Endothelial cell of umbilical vein (primary cell): ENCODE measurements around the gene DNAAF5. TPM values are rescaled to one million over a fixed set of nuclear protein-coding genes. Genes with fewer than 3 reads are reported as not detected.
A peak's percentile ranks its signal among the peaks of the same experiment; 100 is the strongest.

Source experiments
- BruUV-seq: library from RNA; stranded (reverse); fragments of 400-500 nt; replicated peaks from 2 replicates; lab custom pipeline; 2021; lab: Mats Ljungman, UMichigan
- CTCF ChIA-PET: fragments of 300-600, 350-600 bp; sonication (Branson Sonifier 250); formaldehyde crosslinking; loops from one replicate; lab custom pipeline; 2021; ENCODE audit warnings: antibody characterized with exemption, inconsistent platforms; lab: Charles Lee
- POLR2A ChIA-PET: fragments of 300-600, 350-600 bp; sonication (Branson Sonifier 250); formaldehyde crosslinking; loops from one replicate; lab custom pipeline; 2021; ENCODE audit warnings: antibody characterized with exemption, inconsistent platforms; lab: Charles Lee
- DNase-seq: peaks from one replicate; pipeline ENCODE4 v3.0.0-alpha.2; 2011; ENCODE audit warnings: low read depth, low spot score
- FAIRE-seq: peaks from 2 replicates; lab custom pipeline; 2011; peaks lifted over from hg19 to GRCh38; lab: Jason Lieb, UNC
- H2AFZ ChIP-seq: 2 replicates; pipeline ENCODE4 v1.6.0; 2012; ENCODE audit warnings: low read depth, low read length, control low read depth, inconsistent platforms
- H3K27ac ChIP-seq: 2 replicates; pipeline ENCODE4 v1.5.1; 2011; ENCODE audit warnings: low read depth, mild to moderate bottlenecking, control low read depth, low read length, moderate library complexity; ENCODE audit not compliant: insufficient read depth
- H3K27me3 ChIP-seq, 2 experiments: 2 replicates each; pipeline versions ENCODE4 v1.6.0 to v1.6.1; 2011; ENCODE audit warnings: low read length in 2 of 2, mixed read lengths in 1 of 2; ENCODE audit not compliant: control insufficient read depth in 2 of 2, insufficient read depth in 2 of 2
- H3K36me3 ChIP-seq, 2 experiments: 2 replicates in 1 of 2; 3 replicates in 1 of 2; pipeline ENCODE4 v1.5.1; 2011; ENCODE audit warnings: low read length in 2 of 2, mild to moderate bottlenecking in 1 of 2, moderate library complexity in 1 of 2; ENCODE audit not compliant: control insufficient read depth in 2 of 2, insufficient read depth in 2 of 2; ENCODE audit errors: extremely low read depth in 1 of 2
- H3K4me1 ChIP-seq: 3 replicates; pipeline ENCODE4 v1.5.1; 2011; ENCODE audit warnings: mild to moderate bottlenecking, low read length; ENCODE audit not compliant: control insufficient read depth, insufficient read depth; ENCODE audit errors: extremely low read depth
- H3K4me2 ChIP-seq: 2 replicates; pipeline ENCODE4 v1.6.1; 2011; ENCODE audit warnings: low read length, control low read depth, mixed read lengths; ENCODE audit not compliant: insufficient read depth
- H3K4me3 ChIP-seq, 3 experiments: fragments of 200-600 bp in 1 of 3; sonication (generic), shearing (Covaris generic) in 1 of 3; replicated peaks in 1 of 3; 2 replicates each; pipeline ENCODE4 v1.5.1; 2011 to 2016; ENCODE audit warnings: control low read depth in 3 of 3, low read length in 3 of 3, mild to moderate bottlenecking in 2 of 3, inconsistent platforms in 1 of 3, low read depth in 1 of 3, moderate library complexity in 1 of 3; ENCODE audit not compliant: insufficient read depth in 1 of 3
- H3K79me2 ChIP-seq: 2 replicates; pipeline ENCODE4 v1.6.0; 2012; ENCODE audit warnings: low read length, inconsistent platforms; ENCODE audit not compliant: control insufficient read depth, insufficient read depth
- H3K9ac ChIP-seq: replicated peaks from 2 replicates; pipeline ENCODE3; 2011; ENCODE audit warnings: low read length, control low read depth; ENCODE audit not compliant: insufficient read depth; ENCODE audit errors: extremely low read depth
- H3K9me1 ChIP-seq: replicated peaks from 3 replicates; pipeline ENCODE4 v1.6.0; 2011; ENCODE audit warnings: mild to moderate bottlenecking, low read length; ENCODE audit not compliant: control insufficient read depth, insufficient read depth; ENCODE audit errors: extremely low read depth
- H3K9me3 ChIP-seq: replicated peaks from 2 replicates; pipeline ENCODE4 v1.5.1; 2012; ENCODE audit warnings: low read length, inconsistent platforms; ENCODE audit not compliant: control insufficient read depth, insufficient read depth
- H4K20me1 ChIP-seq: replicated peaks from 2 replicates; pipeline ENCODE3; 2011; ENCODE audit warnings: mild to moderate bottlenecking, low read length; ENCODE audit not compliant: control insufficient read depth, insufficient read depth; ENCODE audit errors: extremely low read depth
- CTCF ChIP-seq, 2 donors: IDR thresholded peaks; 1 replicate in 1 of 2; 2 replicates in 1 of 2; pipeline ENCODE4 v1.5.1; 2011; ENCODE audit warnings: low read length in 2 of 2, mild to moderate bottlenecking in 2 of 2, moderate library complexity in 2 of 2, control low read depth in 1 of 2, inconsistent platforms in 1 of 2, low read depth in 1 of 2; ENCODE audit not compliant: insufficient read depth in 1 of 2; ENCODE audit errors: extremely low read depth in 1 of 2
- EZH2 ChIP-seq: IDR thresholded peaks from 2 replicates; pipeline ENCODE4 v1.6.1; 2012; ENCODE audit warnings: borderline replicate concordance, low read depth, mild to moderate bottlenecking, moderate library complexity, low read length, inconsistent platforms; ENCODE audit not compliant: severe bottlenecking
- FOS ChIP-seq: IDR thresholded peaks from 2 replicates; pipeline ENCODE4 v1.6.1; 2011; ENCODE audit warnings: mild to moderate bottlenecking, low read length, moderate library complexity, borderline replicate concordance; ENCODE audit not compliant: insufficient read depth
- GATA2 ChIP-seq: IDR thresholded peaks from 2 replicates; pipeline ENCODE4 v1.7.0; 2011; ENCODE audit warnings: low read depth, mild to moderate bottlenecking, moderate library complexity, mixed read lengths, low read length; ENCODE audit not compliant: insufficient read length, insufficient read depth
- JUN ChIP-seq: IDR thresholded peaks from 2 replicates; pipeline ENCODE4 v1.6.1; 2011; ENCODE audit warnings: borderline replicate concordance, low read depth; ENCODE audit not compliant: insufficient read length, insufficient read depth
- MYC ChIP-seq: IDR thresholded peaks from one replicate; pipeline ENCODE4 v1.6.1; 2011; ENCODE audit warnings: mild to moderate bottlenecking, low read depth, low read length
- POLR2A ChIP-seq: IDR thresholded peaks from 2 replicates; pipeline ENCODE4 v1.6.1; 2012; ENCODE audit warnings: low read depth, mild to moderate bottlenecking, control low read depth, low read length
- POLR2AphosphoS5 ChIP-seq: IDR thresholded peaks from 2 replicates; pipeline ENCODE4 v1.6.1; 2012; ENCODE audit warnings: low read depth, mild to moderate bottlenecking, control low read depth, low read length, moderate library complexity; ENCODE audit not compliant: insufficient read depth
- dilution Hi-C: fragments of 300-500 bp; cut with MboI; formaldehyde crosslinking; loops from one replicate; pipeline ENCODE4 v1.15.0; 2019; ENCODE audit warnings: low sequenced_read_pairs; ENCODE audit not compliant: extremely low pct_ligation_motif_present
- intact Hi-C: fragments of 100-400 bp; cut with micrococcal nuclease; formaldehyde crosslinking; loops from one replicate; pipeline ENCODE4 v1.10.0; 2022
- polyA plus RNA-seq, 4 experiments: library from polyadenylated mRNA; depleted of rRNA in 3 of 4; stranded (reverse) in 3 of 4; unstranded in 1 of 4; fragments of >200 nt; gene quantifications; 2 replicates each; pipeline versions ENCODE4 v1.2.1 to v1.2.3, GENCODE V29; 2011 to 2012; ENCODE audit warnings: missing spikeins in 1 of 4
- total RNA-seq: library from RNA; stranded (reverse); gene quantifications from 2 replicates; pipeline ENCODE4 v1.2.3, GENCODE V29; 2021
- TF ChIP-seq, protein P1 (sequence below): IDR thresholded peaks from 2 replicates; pipeline ENCODE4 v1.6.1; 2011; ENCODE audit not compliant: insufficient read depth, insufficient read length

The DNAAF5 gene
- total and polyA plus RNA-seq, 2 donors (not counting 3 experiments of a cell fraction or from before 2014, with no cell fraction given) = 49.3 to 65.5 TPM

- peak; percentile 36 for DNase-seq
- POLR2A ChIA-PET = interaction anchor here (0.7 kb wide), 1 partner anchor 1500 kb away, joined by 3 read pairs; the partner anchor contains the start of gene MAD1L1
- Histone ChIP-seq H3K79me2 (peaks cover 79% of the 10 kb centered on the region), H4K20me1 (no peaks in the 10 kb centered on the region), H3K4me2 (no peak overlapping the region), H2AFZ (no peak overlapping the region), H3K36me3 (peaks cover 0 to 21% of the 10 kb centered on the region in 2 experiments), H3K27ac (no peak overlapping the region), H3K9me3 (peaks cover 4% of the 10 kb centered on the region), H3K9ac (no peak overlapping the region), H3K27me3 (no peaks in the 10 kb centered on the region), H3K4me1 (peaks cover 8% of the 10 kb centered on the region), H3K9me1 (no peaks in the 10 kb centered on the region), H3K4me3 (no peak overlapping the region)
- no TSS peak for BruUV-seq
- FAIRE-seq = no peak
- intact Hi-C loops (loop anchor here (5.0 kb wide), 1 partner anchor 400 kb away; no protein-coding TSS in a partner anchor), dilution Hi-C loops (no loop called here)
- TF ChIP-seq POLR2AphosphoS5 (no peak), CTCF (IDR thresholded peaks at IDR 0.05; ENCODE audit: extremely low read depth in 1 of 2, insufficient read depth in 1 of 2, low read depth in 1 of 2, low read length in 2 of 2) (peak; percentile 12 to 49)
- CTCF ChIA-PET = interaction anchor here (0.8 to 1.2 kb wide), 3 partner anchors 64 to 217 kb away, joined by 3 read pairs; no protein-coding TSS in a partner anchor
These were observed 5.6 kb downstream of the DNAAF5 start for GRCh38 chr7:732094-732541.

- H3K9ac ChIP-seq = no peak overlapping the region
- no peaks in the 10 kb centered on the region for H3K27me3 ChIP-seq
- DNase-seq (no peak), FAIRE-seq (no peak)
- peaks cover 0 to 21% of the 10 kb centered on the region in 2 experiments for H3K36me3 ChIP-seq
- BruUV-seq = no TSS peak
- H3K79me2 ChIP-seq = peaks cover 82% of the 10 kb centered on the region
- CTCF ChIA-PET = interaction anchor here (0.8 kb wide), 1 partner anchor 64 kb away, joined by 3 read pairs; no protein-coding TSS in a partner anchor
- H3K4me3 ChIP-seq = no peak overlapping the region
- no peak overlapping the region for H3K4me2 ChIP-seq
- POLR2A ChIA-PET = no interaction called here
- H2AFZ ChIP-seq = no peak overlapping the region
- intact Hi-C loops = loop anchor here (5.0 kb wide), 1 partner anchor 400 kb away; no protein-coding TSS in a partner anchor
- H3K9me1 ChIP-seq = no peaks in the 10 kb centered on the region
- TF ChIP-seq EZH2 (no peak), POLR2A (no peak), CTCF (IDR thresholded peaks at IDR 0.05; ENCODE audit: extremely low read depth in 1 of 2, insufficient read depth in 1 of 2, low read depth in 1 of 2, low read length in 2 of 2) (no peak), POLR2AphosphoS5 (no peak), JUN (no peak), MYC (no peak), GATA2 (no peak), FOS (no peak)
- TF ChIP-seq, protein P1, sequence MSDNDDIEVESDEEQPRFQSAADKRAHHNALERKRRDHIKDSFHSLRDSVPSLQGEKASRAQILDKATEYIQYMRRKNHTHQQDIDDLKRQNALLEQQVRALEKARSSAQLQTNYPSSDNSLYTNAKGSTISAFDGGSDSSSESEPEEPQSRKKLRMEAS = no peak
- peaks cover 8% of the 10 kb centered on the region for H3K4me1 ChIP-seq
- H3K27ac ChIP-seq = no peak overlapping the region
- dilution Hi-C loops = no loop called here
- peaks cover 4% of the 10 kb centered on the region for H3K9me3 ChIP-seq
- H4K20me1 ChIP-seq = no peaks in the 10 kb centered on the region
These were observed 6.1 kb downstream of the DNAAF5 start for GRCh38 chr7:732556-732955.
